ENCODE data around the gene PLPP1.

DNA sequence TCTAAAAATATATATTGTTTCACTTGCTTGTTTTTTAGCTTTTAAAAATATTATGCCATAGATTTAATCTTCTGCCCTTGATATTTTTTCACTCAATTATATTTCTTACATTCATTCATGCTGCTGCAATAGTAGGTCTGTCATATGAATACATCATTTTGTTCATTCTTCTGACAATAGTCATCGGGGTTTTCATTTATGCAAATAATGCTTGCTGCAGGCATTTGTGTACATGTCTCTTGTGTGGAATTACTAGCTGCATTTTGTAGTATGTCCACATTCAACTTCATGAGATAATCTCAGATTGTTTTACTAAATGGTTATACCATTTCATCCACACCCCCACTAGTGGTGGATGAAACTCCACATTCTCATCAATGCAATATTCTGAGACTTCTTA is 5.3 kb upstream of the PLPP1 start:
- TF ChIP-seq CTCF (CRISPR knock-in tag; IDR thresholded peaks at IDR 0.05): no peak
- TF ChIP-seq MTA3 (CRISPR knock-in tag; IDR thresholded peaks at IDR 0.05): no peak
- TF ChIP-seq HOXA3 (CRISPR knock-in tag; IDR thresholded peaks at IDR 0.05): no peak
- no peak for TF ChIP-seq ZFP62 (CRISPR knock-in tag; IDR thresholded peaks at IDR 0.05)
- TF ChIP-seq ZSCAN29 (CRISPR knock-in tag; conservative IDR thresholded peaks at IDR 0.05): no peak
- TF ChIP-seq, protein P1, sequence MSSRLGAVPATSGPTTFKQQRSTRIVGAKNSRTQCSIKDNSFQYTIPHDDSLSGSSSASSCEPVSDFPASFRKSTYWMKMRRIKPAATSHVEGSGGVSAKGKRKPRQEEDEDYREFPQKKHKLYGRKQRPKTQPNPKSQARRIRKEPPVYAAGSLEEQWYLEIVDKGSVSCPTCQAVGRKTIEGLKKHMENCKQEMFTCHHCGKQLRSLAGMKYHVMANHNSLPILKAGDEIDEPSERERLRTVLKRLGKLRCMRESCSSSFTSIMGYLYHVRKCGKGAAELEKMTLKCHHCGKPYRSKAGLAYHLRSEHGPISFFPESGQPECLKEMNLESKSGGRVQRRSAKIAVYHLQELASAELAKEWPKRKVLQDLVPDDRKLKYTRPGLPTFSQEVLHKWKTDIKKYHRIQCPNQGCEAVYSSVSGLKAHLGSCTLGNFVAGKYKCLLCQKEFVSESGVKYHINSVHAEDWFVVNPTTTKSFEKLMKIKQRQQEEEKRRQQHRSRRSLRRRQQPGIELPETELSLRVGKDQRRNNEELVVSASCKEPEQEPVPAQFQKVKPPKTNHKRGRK (CRISPR knock-in tag; IDR thresholded peaks at IDR 0.05): no peak
- no peak for TF ChIP-seq POLR2AphosphoS2 (IDR thresholded peaks at IDR 0.05; ENCODE audit: low read depth, low read length)
- no peak for TF ChIP-seq ARID2 (CRISPR knock-in tag; IDR thresholded peaks at IDR 0.05; ENCODE audit: borderline replicate concordance)
- TF ChIP-seq, protein P2, sequence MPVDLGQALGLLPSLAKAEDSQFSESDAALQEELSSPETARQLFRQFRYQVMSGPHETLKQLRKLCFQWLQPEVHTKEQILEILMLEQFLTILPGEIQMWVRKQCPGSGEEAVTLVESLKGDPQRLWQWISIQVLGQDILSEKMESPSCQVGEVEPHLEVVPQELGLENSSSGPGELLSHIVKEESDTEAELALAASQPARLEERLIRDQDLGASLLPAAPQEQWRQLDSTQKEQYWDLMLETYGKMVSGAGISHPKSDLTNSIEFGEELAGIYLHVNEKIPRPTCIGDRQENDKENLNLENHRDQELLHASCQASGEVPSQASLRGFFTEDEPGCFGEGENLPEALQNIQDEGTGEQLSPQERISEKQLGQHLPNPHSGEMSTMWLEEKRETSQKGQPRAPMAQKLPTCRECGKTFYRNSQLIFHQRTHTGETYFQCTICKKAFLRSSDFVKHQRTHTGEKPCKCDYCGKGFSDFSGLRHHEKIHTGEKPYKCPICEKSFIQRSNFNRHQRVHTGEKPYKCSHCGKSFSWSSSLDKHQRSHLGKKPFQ (CRISPR knock-in tag; IDR thresholded peaks at IDR 0.05; ENCODE audit: insufficient replicate concordance): no peak

Data from HepG2 (cell line).